Bronchus fibroblast of lung (primary cell): Measurements from ENCODE around the gene SBNO2. TPM values are rescaled to one million over a fixed set of nuclear protein-coding genes. Genes with fewer than 3 reads are reported as not detected.

Experiments used
- total RNA-seq: library from RNA; depleted of rRNA; stranded (reverse); fragments of >200 nt; gene quantifications from 2 replicates; pipeline ENCODE4 v1.2.3, GENCODE V29; 2015

Gene SBNO2, protein sequence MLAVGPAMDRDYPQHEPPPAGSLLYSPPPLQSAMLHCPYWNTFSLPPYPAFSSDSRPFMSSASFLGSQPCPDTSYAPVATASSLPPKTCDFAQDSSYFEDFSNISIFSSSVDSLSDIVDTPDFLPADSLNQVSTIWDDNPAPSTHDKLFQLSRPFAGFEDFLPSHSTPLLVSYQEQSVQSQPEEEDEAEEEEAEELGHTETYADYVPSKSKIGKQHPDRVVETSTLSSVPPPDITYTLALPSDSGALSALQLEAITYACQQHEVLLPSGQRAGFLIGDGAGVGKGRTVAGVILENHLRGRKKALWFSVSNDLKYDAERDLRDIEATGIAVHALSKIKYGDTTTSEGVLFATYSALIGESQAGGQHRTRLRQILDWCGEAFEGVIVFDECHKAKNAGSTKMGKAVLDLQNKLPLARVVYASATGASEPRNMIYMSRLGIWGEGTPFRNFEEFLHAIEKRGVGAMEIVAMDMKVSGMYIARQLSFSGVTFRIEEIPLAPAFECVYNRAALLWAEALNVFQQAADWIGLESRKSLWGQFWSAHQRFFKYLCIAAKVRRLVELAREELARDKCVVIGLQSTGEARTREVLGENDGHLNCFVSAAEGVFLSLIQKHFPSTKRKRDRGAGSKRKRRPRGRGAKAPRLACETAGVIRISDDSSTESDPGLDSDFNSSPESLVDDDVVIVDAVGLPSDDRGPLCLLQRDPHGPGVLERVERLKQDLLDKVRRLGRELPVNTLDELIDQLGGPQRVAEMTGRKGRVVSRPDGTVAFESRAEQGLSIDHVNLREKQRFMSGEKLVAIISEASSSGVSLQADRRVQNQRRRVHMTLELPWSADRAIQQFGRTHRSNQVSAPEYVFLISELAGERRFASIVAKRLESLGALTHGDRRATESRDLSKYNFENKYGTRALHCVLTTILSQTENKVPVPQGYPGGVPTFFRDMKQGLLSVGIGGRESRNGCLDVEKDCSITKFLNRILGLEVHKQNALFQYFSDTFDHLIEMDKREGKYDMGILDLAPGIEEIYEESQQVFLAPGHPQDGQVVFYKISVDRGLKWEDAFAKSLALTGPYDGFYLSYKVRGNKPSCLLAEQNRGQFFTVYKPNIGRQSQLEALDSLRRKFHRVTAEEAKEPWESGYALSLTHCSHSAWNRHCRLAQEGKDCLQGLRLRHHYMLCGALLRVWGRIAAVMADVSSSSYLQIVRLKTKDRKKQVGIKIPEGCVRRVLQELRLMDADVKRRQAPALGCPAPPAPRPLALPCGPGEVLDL (N-terminal part only)
- total RNA-seq: 31.4 and 35.2 TPM in 2 replicates

DNA sequence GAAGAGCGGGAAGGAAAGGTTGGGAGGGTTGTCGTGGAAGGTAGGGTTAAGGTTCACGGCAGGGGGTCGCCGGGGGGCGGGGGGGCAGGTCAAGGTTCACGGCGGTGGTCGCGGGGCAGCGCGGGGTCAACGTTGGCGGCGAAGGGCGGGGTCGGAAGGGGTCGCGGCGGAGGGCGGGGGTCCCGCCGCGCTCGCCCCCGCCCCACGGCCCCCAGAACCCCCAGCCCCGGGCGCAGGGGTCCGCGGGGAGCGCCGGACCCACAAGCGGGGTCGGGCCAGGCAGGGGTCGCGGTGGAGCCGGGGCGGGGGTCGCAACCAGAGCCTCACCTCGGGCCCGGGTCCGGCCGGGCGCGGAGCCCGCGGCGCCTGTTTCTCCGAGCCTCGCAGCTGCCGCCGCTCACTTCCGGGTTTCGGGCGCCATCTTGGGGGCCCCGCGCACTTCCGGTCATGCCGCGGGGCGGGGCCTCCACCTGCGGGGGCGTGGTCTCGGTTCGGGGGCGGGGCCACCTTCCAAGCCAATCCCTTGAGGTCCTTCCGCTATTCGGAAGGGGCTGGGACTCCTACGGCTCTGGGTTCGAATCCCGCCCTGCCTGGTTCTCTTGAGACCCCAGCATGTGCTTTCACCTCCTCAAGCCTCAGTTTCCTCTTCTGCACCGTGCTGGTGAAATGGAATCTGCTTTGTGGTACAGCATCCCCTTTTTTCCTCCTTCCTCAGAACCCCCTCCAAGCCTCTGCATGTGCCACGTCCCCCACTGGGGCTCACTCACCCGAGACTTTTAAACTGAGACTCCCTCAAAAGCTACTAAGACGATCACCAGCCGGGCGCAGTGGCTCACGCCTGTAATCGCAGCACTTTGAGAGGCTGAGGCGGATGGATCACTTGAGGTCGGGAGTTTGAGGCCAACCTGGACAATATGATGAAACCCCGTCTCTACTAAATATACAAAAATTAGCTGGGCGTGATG, at the start of gene SBNO2:
Gene SBNO2, minus strand, starts transcription at position 424 of the 965 bp plus-strand sequence. CDS start 19,992 bp downstream, outside the sequence.

DNA sequence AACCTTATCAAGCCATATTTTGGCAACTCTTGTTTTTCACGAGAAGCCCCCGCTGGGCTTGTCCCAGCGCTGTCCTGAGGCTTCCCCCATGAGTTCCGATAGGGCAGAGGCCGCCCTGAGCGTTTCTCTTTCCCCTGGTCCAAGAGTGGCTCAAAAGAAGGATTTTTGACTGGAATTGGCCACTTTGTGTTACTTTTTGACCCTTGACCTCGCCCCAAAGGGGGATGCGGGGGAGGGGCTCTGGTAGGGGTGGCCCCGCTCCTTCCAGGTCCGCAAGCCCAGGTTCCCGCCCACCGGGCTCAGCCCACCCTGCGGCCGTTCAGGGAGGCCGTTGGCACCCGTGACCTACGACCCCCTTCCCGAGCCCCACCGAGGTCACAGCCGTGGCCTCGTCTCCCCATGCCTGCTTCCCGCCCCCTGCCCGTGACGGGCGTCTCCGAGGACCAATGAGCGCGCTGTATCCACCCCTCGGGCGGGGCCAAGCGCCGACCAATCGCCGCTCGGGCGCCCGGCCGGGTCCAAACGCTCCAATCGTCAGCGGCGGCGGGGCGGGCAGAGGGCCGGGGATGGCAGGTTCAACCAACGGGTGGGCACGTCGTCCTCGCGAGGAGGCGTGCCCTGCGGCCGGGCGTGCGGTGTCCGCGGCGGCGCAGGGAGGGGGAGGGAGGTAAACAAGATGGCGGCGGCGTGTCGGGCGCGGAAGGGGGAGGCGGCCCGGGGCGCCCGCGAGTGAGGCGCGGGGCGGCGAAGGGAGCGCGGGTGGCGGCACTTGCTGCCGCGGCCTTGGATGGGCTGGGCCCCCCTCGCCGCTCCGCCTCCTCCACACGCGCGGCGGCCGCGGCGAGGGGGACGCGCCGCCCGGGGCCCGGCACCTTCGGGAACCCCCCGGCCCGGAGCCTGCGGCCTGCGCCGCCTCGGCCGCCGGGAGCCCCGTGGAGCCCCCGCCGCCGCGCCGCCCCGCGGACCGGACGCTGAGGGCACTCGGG, 31.3 kb upstream of the SBNO2 start, which contains the start of gene STK11:
Gene STK11, plus strand, starts transcription at position 665 of the 986 bp plus-strand sequence. CDS start 1,136 bp downstream, outside the sequence.

DNA sequence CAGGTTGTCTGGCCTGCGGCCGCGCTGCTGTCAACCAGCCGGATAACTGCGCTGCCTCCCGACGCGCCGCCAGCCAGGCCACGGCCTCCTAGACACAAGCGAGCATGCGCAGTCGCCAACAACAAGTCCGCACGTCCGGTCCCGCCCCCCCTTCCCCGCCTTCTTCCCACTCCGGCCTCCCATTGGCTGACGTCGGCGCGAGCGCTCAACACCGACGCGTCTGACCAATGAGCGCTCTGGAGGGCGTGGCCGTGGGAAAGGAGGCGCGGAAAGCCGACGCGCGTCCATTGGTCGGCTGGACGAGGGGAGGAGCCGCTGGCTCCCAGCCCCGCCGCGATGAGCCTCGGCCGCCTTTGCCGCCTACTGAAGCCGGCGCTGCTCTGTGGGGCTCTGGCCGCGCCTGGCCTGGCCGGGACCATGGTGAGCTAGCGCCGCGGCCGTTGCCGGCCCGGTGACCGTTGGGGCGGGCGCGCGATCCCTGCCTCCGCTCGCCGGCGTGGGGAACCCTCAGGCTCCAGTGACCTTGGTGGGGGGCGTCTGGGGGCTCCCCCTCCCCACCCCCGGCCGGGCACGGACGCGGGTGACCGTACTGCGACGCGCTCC, 70.3 kb downstream of the SBNO2 start, which contains the start of gene GPX4:
Gene GPX4, plus strand, starts transcription at position 287 of the 603 bp plus-strand sequence. Its CDS starts 50 bp downstream, at position 337.

DNA sequence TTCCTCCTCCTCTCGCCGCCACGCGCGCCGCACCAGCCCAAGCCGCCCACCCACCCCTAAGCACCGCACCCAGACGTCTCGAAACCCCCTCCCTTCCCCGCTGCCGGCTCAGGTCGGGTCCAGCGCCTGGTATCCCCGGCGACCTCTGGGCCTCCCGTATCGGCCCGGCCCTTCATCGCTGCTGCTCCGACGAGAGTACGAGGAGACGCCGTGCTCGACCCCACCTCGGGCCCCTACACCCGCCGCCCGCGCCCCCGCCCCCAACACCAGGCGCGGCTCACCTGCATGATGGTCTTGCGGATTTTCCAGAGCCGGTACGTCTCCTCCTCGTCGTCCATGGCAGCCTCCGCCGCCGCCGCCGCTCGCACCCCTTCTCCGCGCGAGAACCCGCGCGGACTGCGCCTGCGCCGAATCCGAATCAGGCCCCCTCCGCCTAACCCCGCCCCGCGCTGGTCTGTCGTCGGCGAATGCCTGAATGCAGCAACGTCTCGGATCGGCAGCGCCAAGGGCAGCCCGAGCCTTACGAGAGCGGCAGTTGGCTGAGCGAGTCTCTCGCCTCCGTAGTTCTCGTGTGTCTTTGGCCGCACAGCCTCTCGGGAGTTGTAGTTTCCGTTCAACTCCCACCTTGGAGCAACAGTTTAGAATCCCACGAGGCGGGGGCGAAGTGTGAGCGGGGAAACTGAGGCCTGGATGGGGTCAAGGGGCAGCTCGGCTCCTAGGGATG, 78.9 kb downstream of the SBNO2 start, which contains the start of gene POLR2E:
Gene POLR2E, minus strand, starts transcription at position 398 of the 724 bp plus-strand sequence. Its CDS starts 60 bp downstream, at position 338.

DNA sequence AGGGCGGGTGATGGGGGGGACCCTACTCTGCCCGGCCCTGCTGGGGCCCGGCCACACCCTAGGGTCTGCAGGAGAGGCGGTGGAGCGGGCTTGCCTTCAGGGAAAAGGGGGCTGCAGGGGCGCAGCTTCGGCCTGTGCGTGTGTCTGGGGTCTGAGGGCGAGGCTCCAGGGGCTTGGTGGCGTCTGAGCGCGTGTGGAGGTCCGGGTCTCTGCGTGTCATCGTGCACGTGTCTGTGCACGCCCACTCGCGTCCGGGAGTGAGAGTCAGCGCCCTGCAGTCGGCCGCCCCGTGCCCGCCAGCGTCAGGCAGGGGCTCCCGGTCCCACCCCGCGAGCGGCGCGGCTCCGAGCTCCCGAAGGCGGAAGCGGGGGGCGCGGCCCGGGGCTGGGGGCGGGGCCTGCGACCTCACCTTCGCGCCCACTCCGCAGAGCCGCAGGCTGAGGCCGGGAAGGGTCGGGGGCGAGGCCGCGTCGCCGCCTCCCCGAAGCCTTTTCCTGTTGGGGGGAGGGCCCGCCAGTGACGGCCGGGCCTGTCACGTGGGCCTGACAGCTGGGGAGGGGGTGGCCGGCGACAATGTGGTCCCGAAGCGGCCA, 107.2 kb downstream of the SBNO2 start, which contains the start of gene ARHGAP45:
Gene ARHGAP45, plus strand, starts transcription at position 420 of the 593 bp plus-strand sequence. CDS start 239 bp downstream, outside the sequence.

Other genes starting within 250 kb of the SBNO2 start
- 6.7 and 8.7 TPM in 2 replicates for gene ARID3A, start 248.2 kb downstream of the SBNO2 start, total RNA-seq
- gene WDR18, start 189.9 kb downstream of the SBNO2 start, total RNA-seq: 80.5 and 86.7 TPM in 2 replicates
- gene GRIN3B, start 173.8 kb downstream of the SBNO2 start, total RNA-seq: 0.17 and 3.1 TPM in 2 replicates
- gene TMEM259, start 153.1 kb downstream of the SBNO2 start, total RNA-seq: 115 and 128 TPM in 2 replicates
- not detected in 2 replicates for gene RNU6-2, start 152.7 kb downstream of the SBNO2 start, total RNA-seq
- 303 and 326 TPM in 2 replicates for gene CNN2, start 147.7 kb downstream of the SBNO2 start, total RNA-seq
- gene ABCA7, start 134.2 kb downstream of the SBNO2 start, total RNA-seq: 2.8 and 3.0 TPM in 2 replicates
- gene ARHGAP45, start 107.1 kb downstream of the SBNO2 start, total RNA-seq: 0.59 and 2.9 TPM in 2 replicates
- gene POLR2E, start 78.9 kb downstream of the SBNO2 start, total RNA-seq: 300 TPM in 2 replicates
- 672 and 674 TPM in 2 replicates for gene GPX4, start 70.3 kb downstream of the SBNO2 start, total RNA-seq
- 67.5 and 69.3 TPM in 2 replicates for gene STK11, start 31.5 kb upstream of the SBNO2 start, total RNA-seq
- gene CBARP, start 63.7 kb upstream of the SBNO2 start, total RNA-seq: 1.8 and 2.9 TPM in 2 replicates
- gene ATP5F1D, start 67.5 kb upstream of the SBNO2 start, total RNA-seq: 103 and 108 TPM in 2 replicates
- gene MIDN, start 74.3 kb upstream of the SBNO2 start, total RNA-seq: 18.7 and 19.2 TPM in 2 replicates
- gene CIRBP, start 95.1 kb upstream of the SBNO2 start, total RNA-seq: 300 and 305 TPM in 2 replicates
- 57.2 and 66.0 TPM in 2 replicates for gene FAM174C, start 101.3 kb upstream of the SBNO2 start, total RNA-seq
- not detected in 2 replicates for gene EFNA2, start 111.6 kb upstream of the SBNO2 start, total RNA-seq
- gene NDUFS7, start 209.6 kb upstream of the SBNO2 start, total RNA-seq: 187 and 192 TPM in 2 replicates
- gene GAMT, start 227.3 kb upstream of the SBNO2 start, total RNA-seq: 37.5 and 55.8 TPM in 2 replicates
- gene DAZAP1, start 233.3 kb upstream of the SBNO2 start, total RNA-seq: 117 and 138 TPM in 2 replicates